ENCODE results near the gene MDP1.
A peak's percentile ranks its signal among the peaks of the same experiment; 100 is the strongest.
"Not testable (repeated sequence)": the region's sequence is repeated elsewhere in the genome, so short reads cannot be mapped to it uniquely, and the experiment has no call there.

Gene MDP1

DNA sequence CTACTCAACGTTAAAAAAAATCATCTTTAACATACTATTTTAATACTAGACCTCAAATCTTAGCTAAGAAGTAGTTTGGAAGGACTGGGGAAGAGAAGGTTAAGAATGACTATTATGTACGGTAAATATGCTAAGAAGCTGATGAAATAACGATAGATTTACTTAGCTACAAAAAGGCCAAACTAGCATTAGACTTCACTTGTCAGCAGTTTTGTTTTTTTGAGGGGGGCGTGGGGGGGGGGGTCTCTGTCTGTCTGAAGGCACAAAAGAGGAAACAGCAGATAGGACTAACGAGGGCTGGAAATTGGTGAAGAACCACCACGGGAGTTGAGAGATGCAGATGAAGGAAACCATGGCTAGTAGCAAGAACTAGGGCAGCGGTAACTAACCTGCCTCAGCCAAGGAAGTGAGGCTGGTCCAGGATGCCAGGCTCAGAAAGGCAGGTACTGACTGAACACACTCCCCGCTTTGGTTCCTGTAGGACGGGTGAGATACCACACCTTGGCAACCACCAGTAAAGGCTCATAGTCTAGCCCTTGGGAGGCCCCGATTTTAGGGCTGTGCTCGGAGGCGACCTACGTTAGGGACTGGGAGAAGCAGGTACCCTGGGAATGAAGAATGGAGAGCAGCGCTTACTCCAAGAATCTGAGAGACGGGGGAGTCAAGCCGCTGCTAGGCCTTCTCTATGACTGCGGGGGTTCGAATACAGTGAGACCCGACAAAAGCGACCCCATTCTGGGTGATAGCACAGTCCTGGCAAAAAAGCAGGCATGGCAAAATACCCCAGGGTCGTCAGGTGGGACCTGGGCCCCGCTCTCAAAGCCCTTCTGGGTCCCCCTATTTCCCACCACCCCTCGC lies 15.6 kb upstream of the MDP1 start:
- no peak for DNase-seq

- no peak for DNase-seq
Observed at GRCh38 chr14:24228902-24229301, 13.0 kb upstream of the MDP1 start.

DNA sequence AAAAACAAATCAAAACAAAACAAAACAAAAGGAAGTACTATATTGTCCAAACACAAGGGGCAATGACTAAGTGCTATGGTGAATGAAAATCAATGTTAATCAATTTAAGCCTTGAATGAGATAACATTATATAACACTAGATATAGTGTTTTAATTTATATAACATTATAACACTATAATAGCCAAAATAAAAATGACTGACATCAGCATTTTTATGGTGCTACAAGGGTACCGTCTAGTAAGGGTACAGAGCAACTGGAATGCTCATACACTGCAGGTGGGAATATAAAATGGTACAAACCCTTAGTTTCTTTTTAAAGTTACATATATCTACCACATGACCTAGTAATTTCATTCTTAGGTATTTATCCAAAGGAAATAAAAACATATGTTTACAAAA lies 10.6 kb upstream of the MDP1 start:
- DNase-seq, result no peak

DNA sequence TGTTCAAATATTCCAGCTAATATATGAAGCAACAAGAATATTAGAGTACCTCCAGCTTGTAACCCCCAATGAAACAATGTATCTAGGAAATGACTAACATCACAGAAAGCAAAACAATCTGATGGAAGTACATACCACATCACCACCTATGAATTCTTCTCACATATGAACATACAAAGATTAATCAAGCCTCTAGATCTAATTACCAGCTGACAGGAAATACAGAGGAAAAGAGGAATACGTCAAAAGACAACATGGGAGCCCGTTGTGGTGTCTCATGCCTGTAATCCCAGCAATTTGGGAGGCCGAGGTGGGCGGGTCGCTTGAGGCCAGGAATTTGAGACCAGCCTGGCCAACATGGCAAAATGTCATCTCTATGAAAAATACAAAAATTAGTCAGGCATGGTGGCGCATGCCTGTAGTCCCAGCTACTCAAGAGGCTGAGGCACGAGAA lies 8.8 kb upstream of the MDP1 start:
- no peak for DNase-seq

- DNase-seq, result not testable (repeated sequence)
Observed at GRCh38 chr14:24222987-24223386, 7.1 kb upstream of the MDP1 start.

- DNase-seq, result no peak
Observed at GRCh38 chr14:24219521-24219920, 3.7 kb upstream of the MDP1 start.

- DNase-seq, result no peak
Observed at GRCh38 chr14:24219080-24219479, 3.2 kb upstream of the MDP1 start.

GRCh38 chr14:24216876-24217275 lies 1.0 kb upstream of the MDP1 start:
- not testable (repeated sequence) for DNase-seq

DNA sequence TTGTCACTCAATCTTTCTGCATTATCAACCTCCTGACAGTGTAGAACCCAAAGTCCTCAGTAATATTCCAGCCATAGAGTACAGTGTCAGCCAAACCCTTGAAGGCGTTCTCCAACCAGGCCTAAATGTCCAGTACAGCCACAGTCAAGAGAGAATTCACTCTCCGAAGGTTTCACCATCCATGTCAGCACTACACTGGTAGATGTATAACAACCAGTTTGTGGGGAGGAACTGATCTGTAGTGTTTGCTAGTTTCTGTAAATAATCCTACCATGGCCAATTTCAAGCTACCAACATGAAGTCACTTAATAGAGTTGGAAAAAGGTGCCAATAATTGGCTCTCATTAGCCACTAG lies 456 bp upstream of the MDP1 start:
- DNase-seq, result no peak

DNA sequence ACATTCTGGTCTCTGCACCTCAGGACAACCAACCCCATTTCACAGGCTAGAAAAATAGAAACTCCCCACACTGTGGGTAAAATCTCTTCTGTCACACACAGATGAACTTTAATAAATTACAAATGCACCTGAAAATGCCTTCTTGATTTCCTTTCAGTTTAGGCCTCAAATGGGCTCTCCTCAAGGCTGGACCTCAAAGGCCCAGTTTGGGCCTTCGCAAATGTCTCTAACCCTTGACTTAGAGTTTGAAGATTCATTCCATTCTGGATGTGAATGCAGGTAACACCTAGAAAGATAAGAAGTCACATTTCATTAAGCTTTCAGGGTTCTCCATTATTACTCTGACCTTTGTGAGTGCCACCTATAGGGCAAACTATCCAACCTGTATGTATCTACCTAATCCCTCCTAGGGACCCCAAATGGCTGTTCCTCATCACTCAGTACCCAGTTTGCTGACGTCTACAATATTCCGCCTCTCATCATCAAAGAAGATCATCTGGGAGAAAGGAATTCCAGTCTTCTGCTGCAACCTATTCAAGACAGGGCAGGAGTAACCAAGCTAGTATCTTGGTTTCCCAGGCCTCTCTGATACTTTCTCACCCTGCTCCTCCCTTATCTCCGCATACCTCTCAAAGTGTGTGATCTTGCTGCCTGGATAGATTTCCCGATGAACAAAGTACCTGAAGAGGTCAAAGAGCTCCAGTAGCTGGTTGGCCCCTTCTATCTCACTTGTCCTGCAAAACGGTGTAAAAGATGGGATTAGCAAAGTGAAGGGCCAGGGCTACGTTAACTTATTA lies 1.8 kb downstream of the MDP1 start:
- DNase-seq, result no peak

GRCh38 chr14:24212924-24213865 lies 2.7 kb downstream of the MDP1 start, which contains the start of gene CHMP4A:
CHMP4A (minus strand) TSS chr14:24213488; CDS start chr14:24213439, 49 bp downstream.
- peak; percentile 71 for DNase-seq

DNA sequence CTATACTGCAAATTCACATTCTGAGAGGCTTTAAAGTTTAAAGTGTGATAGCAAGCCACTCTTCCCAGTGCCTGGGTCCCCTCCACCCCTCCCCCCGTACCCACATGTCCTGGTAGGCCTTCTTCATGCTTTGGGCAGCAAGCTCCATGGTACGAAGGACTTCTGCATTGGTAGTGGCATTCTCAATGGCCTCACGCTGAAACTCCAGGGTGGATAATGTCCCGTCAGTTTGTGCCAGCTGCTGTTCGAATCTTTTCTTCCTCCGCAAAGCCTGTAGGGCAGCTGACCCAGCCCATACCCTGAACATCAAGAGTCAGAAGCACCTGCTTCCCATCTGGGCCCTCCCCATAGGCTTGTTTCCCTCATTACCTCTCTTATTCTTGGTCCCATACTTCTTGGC lies 4.6 kb downstream of the MDP1 start:
- no peak for DNase-seq

- no peak for DNase-seq
Observed at GRCh38 chr14:24207625-24208024, 8.2 kb downstream of the MDP1 start.

DNA sequence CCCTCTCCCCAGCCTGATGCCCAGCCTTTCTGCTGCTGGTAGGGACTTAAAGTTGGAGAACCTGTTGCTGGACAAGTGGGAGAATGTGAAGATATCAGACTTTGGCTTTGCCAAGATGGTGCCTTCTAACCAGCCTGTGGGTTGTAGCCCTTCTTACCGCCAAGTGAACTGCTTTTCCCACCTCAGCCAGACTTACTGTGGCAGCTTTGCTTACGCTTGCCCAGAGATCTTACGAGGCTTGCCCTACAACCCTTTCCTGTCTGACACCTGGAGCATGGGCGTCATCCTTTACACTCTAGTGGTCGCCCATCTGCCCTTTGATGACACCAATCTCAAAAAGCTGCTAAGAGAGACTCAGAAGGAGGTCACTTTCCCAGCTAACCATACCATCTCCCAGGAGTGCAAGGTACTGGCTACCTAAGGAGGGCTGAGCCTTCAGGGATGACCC lies 8.7 kb downstream of the MDP1 start:
- no peak for DNase-seq

- DNase-seq, result no peak
Observed at GRCh38 chr14:24206260-24207103, 9.4 kb downstream of the MDP1 start.

GRCh38 chr14:24204163-24205146 lies 11.4 kb downstream of the MDP1 start:
- DNase-seq, result no peak

GRCh38 chr14:24203249-24203886 lies 12.5 kb downstream of the MDP1 start:
- not testable (repeated sequence) for DNase-seq

GRCh38 chr14:24202538-24202937 lies 13.3 kb downstream of the MDP1 start:
- DNase-seq, result not testable (repeated sequence)

DNA sequence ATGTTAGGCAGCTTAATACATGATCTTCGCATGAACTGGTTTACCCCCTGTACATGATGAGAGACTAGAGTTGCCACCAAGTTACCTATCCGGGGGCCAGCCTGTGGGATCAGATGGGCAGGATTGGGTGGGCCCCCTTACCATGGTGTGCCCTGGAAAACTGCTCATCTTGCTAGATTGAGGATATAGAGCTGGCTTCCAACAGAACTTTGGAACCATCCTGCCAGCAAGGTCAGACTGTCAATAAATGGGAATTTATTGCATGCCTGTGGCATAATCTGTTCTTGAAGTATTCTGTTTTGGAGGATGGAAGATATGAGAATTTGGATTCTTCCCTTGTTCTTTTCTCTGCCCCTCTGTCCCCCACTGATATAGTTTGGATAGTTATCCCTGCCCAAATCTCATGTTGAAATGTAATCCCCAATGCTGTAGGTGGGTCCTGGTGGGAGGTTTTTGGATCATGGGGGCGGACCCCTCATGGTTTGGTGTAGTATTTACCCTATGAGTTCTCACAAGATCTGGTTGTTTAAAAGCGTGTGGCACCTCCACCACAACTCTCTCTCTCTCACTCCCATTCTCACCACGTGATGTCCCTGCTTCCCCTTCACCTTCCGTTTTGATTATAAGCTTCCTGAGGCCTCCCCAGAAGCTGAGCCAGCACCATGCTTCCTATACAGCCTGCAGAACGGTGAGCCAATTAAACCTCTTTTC lies 16.9 kb downstream of the MDP1 start:
- no peak for DNase-seq
